ENCODE results near the gene KIRREL3. TPM values are rescaled to one million over a fixed set of nuclear protein-coding genes. Genes with fewer than 3 reads are reported as not detected.
A peak's percentile ranks its signal among the peaks of the same experiment; 100 is the strongest.

Gene KIRREL3
- total RNA-seq, 1 donor from 2014 or later = 0.66 TPM

DNA sequence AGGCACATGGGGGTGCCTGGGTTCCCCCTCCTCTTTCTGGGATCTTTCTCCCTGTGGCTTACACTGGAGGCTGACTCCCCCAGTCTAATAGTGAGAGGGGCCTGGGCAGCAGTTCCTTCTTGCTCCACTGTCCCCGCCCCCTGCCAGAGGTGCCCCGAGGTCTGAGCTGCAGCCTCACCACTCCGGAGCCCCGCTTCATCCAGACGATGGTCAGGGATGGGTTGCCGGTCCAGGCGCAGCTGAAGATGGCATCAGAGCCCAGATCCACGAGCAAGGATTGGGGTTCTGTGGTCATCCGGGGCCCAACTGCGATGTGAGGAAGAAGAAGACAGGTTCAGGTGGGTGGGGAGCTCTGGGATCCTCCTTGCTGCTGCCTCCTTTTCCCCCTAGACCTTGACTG, 554.0 kb downstream of the KIRREL3 start:
- no peak for DNase-seq (ENCODE audit: low spot score)

DNA sequence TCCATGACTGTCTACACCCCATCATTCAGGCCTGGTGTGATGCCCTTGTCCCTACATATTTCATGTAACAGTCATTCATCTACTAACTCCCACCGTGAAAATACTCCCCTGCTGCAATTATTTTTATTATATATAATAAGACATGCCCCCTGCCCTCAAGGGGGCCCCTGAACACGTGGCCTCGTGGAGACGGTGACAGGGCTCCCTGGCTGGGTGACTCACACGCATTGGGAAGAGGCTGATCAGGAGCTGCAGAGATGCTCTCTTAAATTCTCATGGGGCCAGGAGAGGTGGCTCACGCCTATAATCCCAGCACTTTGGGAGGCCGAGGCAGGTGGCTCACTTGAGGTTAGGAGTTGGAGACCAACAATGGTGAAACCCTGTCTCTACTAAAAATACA, 556.5 kb downstream of the KIRREL3 start:
- no peak for DNase-seq (ENCODE audit: low spot score)

DNA sequence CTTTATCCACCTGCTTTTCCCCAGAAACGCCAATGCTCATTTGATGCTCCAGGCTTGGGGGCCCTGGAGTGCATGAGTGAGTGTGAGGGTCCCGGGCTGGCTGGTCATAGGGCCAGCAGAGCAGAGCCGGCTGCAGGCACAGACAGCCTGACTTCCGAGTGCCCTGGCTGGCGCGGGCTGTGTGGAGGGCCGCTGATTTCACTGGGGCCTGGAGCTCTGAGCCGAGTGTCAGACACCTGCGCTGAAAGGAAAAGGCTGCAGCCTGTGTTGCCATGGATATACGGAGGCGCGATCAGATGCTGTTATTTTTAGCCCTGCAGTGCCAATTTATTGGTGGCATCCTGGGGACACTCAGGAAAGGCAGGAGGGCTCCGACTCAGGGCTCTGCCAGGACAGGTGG, 557.5 kb downstream of the KIRREL3 start:
- no peak for DNase-seq (ENCODE audit: low spot score)

DNA sequence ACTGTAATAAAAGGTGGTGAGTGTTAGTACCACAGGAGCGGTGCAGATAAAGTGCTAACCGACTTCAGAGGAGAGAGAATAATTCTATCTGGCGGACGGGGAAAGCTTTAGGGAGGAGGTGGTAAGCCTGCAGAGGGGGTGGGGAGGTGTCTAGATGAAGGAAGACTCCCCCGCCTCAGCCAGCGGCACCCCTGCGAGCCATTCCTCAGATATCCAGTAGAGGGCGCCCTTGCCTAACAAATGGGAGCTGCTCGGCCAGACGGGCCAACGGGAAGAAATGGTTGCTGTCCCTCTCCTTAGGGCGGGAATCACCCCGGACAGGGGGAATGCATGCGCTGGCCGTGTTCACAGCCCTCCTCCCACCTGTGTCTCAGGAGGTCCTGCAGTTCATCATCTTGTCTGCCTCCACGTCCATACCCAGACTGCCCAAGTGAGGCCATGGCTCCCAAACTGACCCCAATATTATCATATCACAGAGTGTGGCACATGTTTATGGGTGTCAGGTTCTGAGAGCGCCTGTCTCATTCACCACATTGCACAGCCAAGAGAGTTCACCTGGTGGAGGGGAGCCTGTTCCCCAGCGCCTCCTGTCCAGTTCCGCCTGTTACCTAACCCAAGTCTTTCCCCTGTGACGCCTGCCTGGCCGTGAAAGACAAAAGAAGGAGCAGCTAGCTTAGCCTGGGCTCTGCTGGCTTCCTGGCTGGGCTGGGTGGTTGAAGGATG, 559.6 kb downstream of the KIRREL3 start:
- peak; percentile 70 for DNase-seq (ENCODE audit: low spot score)

DNA sequence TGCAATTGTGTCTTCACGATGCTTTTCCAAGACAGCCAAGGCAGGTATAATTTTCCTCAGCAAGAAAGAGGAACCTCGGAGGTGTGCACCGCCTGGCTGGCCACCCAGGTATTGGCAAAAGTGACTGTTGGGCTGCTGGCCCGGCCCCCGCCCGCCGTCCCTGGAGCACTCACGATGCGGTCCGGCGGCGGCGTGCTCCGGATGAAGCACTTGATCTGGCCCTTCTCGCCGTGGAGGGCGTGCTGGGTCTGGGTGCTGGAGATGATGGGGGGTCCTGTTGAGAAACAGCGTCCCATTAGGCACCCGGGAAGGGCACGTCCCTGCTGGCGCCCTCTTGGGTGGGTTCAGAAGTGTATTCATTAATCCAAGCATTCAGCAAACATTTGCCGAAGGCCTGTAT, 560.3 kb downstream of the KIRREL3 start:
- no peak for DNase-seq (ENCODE audit: low spot score)

DNA sequence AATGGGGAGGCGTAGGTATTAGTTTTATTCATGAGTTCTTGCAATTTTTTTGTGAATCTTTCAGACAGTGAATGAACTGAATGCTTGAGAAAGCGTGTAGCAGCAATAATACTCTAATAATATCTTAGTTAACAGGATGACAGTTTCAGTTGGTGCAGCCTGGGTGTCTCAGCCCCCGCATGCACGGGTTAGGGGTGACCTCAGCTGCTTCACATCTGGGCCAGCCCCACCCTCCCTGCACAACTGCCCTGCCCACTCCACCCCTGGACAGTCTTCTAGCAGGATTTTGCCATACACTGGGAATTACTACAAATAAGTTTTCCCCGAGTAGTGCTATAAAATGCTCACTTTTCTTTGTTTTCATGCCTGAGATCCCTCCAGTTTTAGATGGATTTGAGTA, 561.9 kb downstream of the KIRREL3 start:
- DNase-seq (ENCODE audit: low spot score) = no peak

DNA sequence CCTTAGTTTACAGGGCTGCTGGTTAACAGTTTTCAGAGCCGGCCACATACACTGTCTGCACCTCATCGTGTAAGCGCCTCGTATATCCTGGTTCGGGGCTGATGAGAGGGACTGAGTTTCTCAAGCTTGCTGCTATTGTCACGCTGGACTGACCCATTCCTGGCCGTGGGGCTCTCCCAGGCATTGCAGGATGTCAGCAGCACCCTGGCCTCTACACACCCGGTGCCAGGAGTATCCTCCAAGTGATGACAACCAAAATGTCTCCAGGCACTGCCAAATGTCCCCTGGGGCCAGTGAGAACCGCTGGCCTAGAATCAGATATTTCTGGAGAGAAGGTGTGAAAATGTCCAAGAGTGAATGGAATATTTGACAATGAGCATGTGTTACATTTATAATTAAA, 562.3 kb downstream of the KIRREL3 start:
- no peak for DNase-seq (ENCODE audit: low spot score)

DNA sequence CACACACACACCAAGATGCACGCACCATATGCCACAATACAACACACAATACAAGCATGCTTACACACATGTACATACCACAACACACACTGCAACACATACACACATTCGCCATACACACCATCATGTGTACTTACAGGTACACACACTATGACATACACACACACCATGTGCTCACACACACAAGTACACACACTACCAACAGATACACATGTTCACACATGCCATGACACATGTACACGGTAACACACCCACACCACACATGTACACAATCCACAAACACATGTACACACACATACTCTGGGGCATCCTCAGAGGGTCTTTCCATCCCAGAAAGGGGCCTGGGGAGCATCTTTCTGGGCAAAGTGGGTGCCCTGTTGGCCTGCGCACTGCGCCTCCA, 562.8 kb downstream of the KIRREL3 start:
- DNase-seq (ENCODE audit: low spot score) = no peak

DNA sequence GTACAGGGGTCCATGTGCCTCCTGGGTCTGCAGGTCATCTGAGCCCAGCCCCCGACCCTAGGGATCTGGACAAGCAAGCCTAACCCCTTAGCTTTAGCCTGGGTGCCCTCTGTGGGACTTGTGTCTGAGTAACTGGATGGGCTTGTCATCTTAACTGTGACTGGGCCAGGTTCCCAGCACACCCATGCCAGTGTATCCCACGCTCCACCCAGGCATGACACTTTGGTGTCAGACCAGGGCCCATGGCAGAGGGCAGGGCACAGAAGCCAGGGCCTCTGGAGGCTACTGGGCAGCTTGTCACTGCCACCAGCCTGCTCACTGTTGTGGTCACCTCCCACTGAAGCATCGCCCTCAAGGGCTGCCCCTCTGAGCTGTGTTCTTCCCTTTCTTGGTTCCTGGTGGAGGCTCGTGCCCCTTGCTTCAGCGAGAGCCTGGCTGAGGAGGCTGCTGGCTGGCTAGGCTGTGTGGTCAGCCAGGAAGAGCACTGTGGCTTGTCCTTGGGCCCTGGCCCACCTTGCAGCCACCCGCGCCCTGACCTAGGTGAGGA, 564.3 kb downstream of the KIRREL3 start:
- DNase-seq (ENCODE audit: low spot score) = no peak

DNA sequence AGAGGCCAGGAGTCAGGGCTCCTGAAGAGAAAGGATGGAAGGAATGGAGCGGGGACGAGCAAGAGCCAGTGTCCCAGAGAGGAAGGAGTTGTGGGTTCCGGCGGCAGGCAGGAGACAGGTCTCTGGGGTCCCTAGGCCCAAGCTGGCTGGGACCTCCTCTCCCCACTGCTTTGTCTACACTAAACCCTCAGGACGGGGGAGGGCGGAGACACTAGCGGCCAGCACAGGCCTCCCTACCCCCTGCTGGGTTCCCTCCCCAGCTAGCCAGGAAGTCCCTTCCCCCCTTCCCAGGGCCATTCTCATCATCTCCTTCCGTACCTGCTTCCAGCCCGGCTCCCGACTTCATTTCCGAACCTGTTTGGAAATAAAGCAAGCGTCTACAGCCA, 565.6 kb downstream of the KIRREL3 start:
- no peak for DNase-seq (ENCODE audit: low spot score)

DNA sequence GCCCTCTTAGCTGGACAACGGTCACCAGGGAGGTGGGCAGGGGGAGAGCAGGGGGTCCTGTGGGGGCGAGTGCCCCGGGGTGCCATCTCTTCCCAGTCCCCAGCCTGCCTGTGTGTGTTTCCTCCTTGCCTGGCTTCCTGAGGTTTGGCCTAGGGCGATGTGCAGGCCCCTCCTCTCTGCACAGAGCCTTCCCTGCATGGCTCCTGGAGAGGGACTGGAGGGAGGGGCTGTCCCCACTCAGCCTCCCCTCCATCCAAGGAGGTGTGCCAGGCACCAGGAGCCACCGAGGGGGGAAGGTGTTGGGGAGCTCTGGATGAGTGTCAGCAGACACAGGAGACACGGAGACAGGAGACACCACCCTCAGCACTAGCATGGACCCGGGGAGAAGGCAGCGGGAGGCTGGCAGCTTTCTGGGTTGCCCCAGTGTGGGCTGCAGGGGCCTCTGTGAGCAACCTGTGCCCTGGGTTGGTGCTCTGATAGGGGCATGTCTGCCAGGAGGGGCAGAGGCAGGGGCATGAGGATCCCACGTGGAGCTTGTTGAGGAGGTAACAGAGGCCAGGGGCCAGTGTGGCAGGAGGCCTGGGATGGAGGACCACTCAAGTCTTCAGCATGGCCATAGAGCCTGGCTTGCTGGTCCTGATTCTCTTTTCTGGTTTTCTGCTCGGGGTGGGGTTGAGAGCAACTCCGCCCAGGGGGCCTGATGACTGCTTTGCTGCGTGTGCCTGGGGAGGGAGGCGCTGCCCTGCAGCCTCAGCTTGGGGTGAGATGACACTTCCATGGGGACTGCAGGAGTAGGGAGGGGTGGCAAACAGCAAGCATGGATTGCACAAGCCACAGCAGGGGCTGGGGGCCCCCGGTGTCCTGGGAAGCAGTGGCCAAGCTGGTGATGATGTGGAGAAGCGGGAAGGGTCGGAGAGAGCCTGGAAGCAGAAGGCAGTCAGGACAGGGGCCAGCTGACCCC, 566.3 kb downstream of the KIRREL3 start:
- no peak for DNase-seq (ENCODE audit: low spot score)

DNA sequence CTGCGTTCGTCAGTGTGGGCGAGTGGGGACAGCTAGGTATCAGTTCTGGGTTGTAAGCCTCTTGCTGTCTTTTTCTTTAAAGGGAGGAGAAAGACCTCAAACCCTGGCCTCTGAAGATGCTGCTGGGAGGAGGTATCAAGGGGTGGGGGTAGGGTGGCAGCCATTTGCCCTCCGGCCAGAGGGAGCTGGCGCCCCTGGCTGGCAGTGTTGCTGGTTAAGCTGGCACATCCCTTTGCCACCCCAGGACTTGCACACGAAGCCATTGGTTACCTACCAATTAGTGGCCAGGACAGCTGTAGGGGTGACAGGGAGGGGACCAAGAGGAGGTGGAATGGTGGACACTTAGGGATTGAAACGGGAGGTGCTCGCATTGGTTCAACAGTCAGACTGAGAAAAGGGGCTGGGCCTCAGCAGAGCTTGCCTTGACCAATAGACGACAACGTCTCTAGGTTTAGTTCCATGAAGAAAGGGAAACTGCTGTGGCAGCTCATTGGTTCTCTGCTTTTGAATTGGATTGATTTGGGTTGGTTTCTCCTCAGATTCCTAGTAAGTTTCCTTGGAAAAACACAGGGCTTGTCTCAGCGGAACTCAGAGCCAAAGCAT, 567.2 kb downstream of the KIRREL3 start:
- DNase-seq (ENCODE audit: low spot score) = no peak

DNA sequence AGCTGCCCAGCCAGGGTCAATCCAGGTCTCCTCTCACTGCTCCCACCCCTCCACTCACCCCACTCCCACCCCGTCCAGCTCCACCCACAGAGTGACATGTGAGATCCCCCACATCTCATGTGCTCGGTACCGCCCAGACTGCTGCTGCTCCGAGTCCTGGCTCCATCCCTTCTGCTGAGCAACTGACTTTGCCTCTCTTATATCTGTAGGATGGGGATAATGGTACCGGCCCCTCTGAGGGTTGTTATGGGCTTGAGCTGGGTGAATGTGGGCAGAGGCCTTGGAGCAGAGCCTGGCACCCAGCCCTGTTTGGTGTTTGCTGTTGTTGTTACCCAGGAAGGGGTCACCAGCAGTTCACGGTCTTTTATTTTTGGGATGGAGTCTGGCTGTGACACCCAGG, 568.0 kb downstream of the KIRREL3 start:
- DNase-seq (ENCODE audit: low spot score) = no peak

DNA sequence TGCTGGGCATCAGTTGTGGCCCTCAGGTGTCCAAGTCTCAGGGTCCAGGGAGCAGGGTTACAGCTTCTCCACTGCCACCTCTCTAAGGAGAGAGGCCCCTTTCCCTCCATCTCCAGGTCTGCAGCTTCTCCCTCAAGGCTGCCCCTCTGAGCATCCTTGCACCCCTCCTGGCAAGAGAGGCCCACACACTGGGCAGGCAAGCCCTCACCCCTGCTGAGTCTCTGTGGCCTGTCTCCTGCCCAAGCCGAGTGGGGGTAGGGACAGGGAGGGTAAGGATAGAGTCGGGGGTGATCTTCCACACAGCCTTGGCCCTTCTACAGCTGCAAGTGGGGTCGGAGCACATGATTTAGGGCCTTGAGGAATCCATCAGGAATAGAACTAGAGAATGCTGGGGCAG, 568.5 kb downstream of the KIRREL3 start:
- no peak for DNase-seq (ENCODE audit: low spot score)

DNA sequence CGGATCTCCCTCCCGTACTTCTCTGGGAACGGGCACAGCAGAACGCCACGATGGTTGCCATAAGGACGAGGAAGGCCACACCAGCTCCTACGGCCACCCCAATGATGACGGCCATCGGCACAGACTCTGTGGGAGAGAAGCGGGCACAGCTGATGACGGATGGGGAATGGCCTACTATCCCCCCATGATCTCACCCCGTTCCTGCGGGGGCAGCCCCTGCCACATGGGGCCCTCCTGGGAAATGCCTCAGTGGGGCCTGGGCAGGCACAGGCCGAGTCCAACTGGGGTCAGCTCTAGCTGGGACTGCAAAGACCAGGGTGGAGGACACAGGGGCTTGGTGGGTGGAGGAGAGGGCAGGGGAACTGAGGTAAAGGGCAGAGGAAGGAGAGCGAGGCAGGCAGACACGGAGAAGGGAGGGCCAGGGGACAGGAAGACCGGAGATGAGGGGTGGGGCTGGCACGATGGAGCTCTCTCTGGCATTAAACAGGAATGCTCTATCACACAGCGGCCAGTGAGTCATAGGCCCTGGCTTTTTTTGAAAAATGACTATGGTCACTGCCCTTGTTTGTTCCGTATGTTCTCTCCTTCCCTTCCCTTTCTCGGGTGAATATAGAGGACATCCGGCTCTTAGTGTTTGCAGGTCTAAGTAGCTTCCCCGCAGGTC, 569.0 kb downstream of the KIRREL3 start:
- peak; percentile 52 for DNase-seq (ENCODE audit: low spot score)

DNA sequence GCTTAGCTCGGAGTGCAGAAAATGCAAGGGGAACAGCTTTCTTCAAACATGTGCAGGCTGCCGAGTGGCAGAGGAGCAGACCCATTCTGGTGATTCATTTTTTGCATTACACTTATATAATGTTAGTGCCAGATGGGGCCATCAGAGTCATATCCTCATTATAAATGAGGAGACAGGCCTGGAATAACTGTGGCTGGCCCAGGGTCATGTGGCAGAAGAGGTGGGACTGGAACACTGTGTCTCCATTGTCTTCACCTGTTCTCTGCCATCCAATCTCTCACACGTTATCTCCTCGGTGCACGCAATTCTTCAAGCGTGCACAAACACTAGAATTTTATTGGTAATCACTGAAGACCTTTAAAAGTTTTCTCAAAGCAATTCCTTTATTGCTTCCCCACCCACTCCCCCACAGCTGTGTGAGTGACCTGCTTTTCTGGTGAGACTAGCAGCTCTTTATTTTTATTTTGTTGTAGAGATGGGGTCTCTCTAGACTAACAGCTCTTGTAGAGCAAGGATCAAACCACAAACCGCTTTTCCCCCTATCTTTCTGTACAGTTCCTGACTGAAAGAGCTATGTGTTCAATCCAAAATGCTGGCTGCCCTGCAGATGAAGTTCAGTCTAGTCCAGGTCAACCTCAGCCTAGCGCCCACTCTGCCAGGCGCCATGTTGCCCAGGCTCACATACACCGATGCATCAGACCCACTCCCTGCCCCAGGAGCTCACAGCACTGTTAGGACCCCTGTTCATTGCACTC, 569.8 kb downstream of the KIRREL3 start:
- no peak for DNase-seq (ENCODE audit: low spot score)

DNA sequence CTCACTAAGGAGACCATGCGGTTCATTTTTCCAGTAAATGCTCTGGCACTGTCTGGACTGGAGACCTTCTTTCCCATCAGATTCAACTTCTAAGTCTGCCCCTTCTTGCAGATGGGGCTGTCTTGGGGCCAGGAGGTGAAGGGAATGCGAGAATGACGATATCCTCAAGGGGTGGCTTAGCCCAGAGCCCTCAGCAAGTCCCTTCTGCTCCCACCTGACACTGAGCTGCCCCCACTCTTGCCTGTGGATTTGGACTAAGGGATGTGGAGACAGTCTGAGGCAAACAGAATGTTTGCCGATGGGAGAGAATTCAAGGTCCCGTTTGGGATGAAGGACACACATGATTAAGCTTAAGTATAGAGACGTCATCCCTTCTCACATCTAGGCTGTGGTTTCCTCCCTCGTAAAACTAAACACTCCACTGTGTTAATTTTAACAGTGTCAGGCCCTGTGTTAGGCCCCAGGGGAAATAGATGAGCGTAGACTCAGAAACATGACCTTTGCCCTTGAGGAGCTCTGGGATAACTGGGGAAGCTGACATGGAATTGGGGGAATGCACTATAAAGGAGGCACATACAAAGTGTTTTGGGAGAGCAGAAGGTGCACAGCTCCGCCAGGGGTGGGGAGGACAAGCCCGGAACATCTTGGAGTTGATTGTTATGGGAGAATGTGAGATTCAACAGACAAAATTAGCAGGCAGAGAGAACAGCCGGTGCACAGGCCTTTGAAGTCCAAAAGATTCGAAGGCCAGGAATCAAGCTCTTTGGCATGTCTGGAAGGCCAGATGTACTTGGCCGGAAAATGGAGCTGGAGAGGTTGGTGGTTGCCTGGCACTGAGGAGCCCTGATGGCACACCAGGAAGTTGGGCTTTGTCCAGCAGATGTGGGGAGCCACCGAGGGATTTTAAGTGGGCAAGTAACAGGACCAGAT, 573.5 kb downstream of the KIRREL3 start:
- DNase-seq (ENCODE audit: low spot score) = no peak

DNA sequence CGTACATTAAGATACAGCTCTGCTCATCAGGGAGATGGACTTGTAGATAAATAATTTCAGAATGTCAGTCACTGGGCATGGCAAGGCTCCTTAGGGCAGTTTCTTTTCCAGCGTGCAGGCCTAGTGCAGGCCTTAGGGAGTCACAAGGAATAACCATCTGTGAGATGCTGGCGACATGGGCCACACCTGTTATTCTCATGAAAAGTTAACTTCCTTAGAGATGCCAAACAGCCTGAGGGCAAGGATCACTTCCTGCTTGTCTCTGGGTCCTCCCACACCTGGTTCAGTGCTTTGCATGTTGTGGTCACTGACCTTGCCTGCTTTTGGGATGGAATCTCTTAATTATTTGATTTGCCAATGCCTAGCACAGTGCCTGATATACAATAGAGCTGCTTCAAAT, 574.5 kb downstream of the KIRREL3 start:
- DNase-seq (ENCODE audit: low spot score) = no peak

DNA sequence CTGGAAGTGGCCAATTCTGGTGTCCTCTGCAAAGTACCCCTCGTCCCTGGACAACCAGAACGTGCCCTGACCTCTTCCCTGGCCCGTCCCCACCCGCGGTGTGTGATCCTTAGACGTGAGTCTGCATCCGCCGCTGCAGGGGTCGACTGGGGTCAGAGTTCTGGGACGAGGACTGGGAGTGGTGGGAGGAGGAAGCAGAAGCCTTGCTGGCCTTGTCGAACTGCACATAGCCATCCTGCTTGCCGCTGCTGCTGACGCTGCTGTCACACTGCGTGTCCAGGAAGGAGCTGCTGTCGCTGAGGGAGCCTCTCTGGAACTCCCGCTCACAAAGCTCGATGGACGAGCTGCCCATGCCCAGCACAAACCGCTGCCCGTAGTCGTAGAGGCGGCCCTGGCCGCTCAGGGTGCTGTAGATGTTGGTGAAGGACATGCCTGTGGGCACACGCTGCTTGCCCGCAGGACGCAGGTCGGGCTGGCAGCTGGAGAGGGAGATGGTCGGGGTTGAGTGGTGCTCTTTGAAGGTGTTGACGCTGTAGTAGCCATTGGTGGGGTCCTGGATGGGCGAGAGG, 576.0 kb downstream of the KIRREL3 start:
- DNase-seq (ENCODE audit: low spot score) = no peak

DNA sequence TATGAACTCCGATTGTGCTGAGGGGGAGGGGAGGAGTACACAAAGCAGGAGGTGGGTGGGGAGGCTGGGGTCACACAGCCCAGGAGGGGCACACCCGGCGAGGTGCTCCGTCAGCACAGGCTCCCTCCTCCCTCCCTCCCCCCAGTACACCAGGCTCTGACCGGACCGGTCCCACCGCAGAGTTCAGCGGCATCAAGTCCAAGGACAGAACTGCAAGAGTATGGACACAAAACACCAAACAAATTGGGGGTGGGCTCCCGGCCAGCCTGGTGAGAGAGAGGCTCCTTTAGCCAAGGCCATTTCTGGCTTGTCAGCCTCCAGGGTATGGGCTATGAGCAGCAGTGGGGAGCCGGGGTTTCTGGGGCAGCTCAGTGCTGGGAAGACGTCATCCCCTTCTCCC, 576.8 kb downstream of the KIRREL3 start:
- DNase-seq (ENCODE audit: low spot score) = no peak
